Stimulated activated CD8-positive, alpha-beta memory T cell treated with anti-CD3 and anti-CD28 coated beads, Interleukin-15, amount 100 ng/mL, for 24 hours (primary cell): ENCODE results near the gene JAM3.
"Not testable (repeated sequence)": the region's sequence is repeated elsewhere in the genome, so short reads cannot be mapped to it uniquely, and the experiment has no call there.

Experiments
- DNase-seq: peaks from one replicate; pipeline ENCODE4 v3.0.0-alpha.2; 2020; ENCODE audit warnings: low read depth

The JAM3 gene

GRCh38 chr11:134101282-134101681 lies 32.4 kb downstream of the JAM3 start:
- no peak for DNase-seq

- DNase-seq, result no peak
Observed at GRCh38 chr11:134110252-134110815, 41.5 kb downstream of the JAM3 start.

- not testable (repeated sequence) for DNase-seq
Observed at GRCh38 chr11:134113787-134114186, 44.9 kb downstream of the JAM3 start.

GRCh38 chr11:134116210-134116609 lies 47.3 kb downstream of the JAM3 start:
- no peak for DNase-seq

GRCh38 chr11:134118006-134118405 lies 49.1 kb downstream of the JAM3 start:
- DNase-seq, result no peak

GRCh38 chr11:134119094-134119493 lies 50.2 kb downstream of the JAM3 start:
- DNase-seq, result no peak

GRCh38 chr11:134120143-134120850 lies 51.4 kb downstream of the JAM3 start:
- DNase-seq, result no peak

- no peak for DNase-seq
Observed at GRCh38 chr11:134120921-134121526, 52.2 kb downstream of the JAM3 start.

- DNase-seq, result no peak
Observed at GRCh38 chr11:134124660-134125451, 56.0 kb downstream of the JAM3 start.

- no peak for DNase-seq
Observed at GRCh38 chr11:134125507-134125906, 56.6 kb downstream of the JAM3 start.

- no peak for DNase-seq
Observed at GRCh38 chr11:134126217-134126822, 57.4 kb downstream of the JAM3 start.

GRCh38 chr11:134131628-134132244 lies 62.9 kb downstream of the JAM3 start:
- no peak for DNase-seq

- no peak for DNase-seq
Observed at GRCh38 chr11:134132808-134133207, 63.9 kb downstream of the JAM3 start.

GRCh38 chr11:134134167-134134566 lies 65.3 kb downstream of the JAM3 start:
- DNase-seq, result no peak

GRCh38 chr11:134138376-134138775 lies 69.5 kb downstream of the JAM3 start:
- DNase-seq, result no peak

- no peak for DNase-seq
Observed at GRCh38 chr11:134139303-134139872, 70.5 kb downstream of the JAM3 start.

- no peak for DNase-seq
Observed at GRCh38 chr11:134139873-134140331, 71.0 kb downstream of the JAM3 start.

GRCh38 chr11:134140961-134141490 lies 72.2 kb downstream of the JAM3 start:
- no peak for DNase-seq

GRCh38 chr11:134142536-134142935 lies 73.7 kb downstream of the JAM3 start:
- DNase-seq, result no peak

- DNase-seq, result no peak
Observed at GRCh38 chr11:134143801-134144200, 74.9 kb downstream of the JAM3 start.

- no peak for DNase-seq
Observed at GRCh38 chr11:134144744-134145143, 75.9 kb downstream of the JAM3 start.
